PFSK-1 (cell line): ENCODE measurements around the gene HRK.

Source experiments
- FOXP2 ChIP-seq: optimal IDR thresholded peaks from 2 replicates; pipeline ENCODE3; 2011; ENCODE audit warnings: borderline replicate concordance, control low read depth, inconsistent platforms; ENCODE audit not compliant: insufficient read depth; ENCODE audit errors: extremely low read length, extremely low read depth
- POLR2AphosphoS5 ChIP-seq: IDR thresholded peaks from 2 replicates; pipeline ENCODE4 v1.6.1; 2012; ENCODE audit warnings: low read depth, mild to moderate bottlenecking, control low read depth, low read length, moderate library complexity
- SIN3A ChIP-seq: IDR thresholded peaks from 2 replicates; pipeline ENCODE4 v1.6.1; 2012; ENCODE audit warnings: mild to moderate bottlenecking, low read length, moderate library complexity, borderline replicate concordance; ENCODE audit not compliant: insufficient read depth
- TAF1 ChIP-seq: IDR thresholded peaks from 2 replicates; pipeline ENCODE4 v1.6.1; 2012; ENCODE audit warnings: low read length, control low read depth, borderline replicate concordance; ENCODE audit not compliant: insufficient read depth
- TF ChIP-seq, protein P1 (sequence below), 2 experiments: IDR thresholded peaks; 2 replicates each; pipeline versions ENCODE4 v1.6.1 to v1.8.0; 2011 to 2012; ENCODE audit warnings: low read depth in 2 of 2, low read length in 2 of 2, control low read depth in 1 of 2, inconsistent platforms in 1 of 2, mild to moderate bottlenecking in 1 of 2, moderate library complexity in 1 of 2; ENCODE audit not compliant: insufficient read depth in 1 of 2

The HRK gene

DNA sequence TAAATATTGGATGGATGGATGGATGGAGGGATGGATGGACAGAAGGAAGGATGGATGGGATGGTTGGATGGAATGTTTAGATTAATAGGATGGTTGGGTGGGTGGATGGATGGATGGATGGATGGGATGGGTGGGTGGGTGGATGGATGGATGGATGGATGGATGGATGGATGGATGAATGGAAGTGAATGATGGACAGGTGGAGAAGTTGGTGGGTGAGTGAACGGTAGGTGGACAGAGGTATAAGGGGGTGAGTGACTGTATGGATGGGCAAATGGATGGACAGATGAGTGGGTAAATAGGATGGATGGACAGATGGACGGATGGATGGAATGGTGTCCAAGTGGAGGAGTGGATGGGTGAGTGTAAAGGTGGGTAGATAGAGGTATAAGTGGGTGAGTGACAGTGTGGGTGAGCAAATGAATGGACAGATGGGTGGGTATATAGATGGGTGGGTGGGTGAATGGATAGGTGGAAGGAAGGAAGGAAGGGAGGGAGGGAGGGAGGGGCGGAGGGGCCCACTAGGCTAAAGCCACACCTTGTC is 41.9 kb downstream of the HRK start:
- TF ChIP-seq, protein P1, sequence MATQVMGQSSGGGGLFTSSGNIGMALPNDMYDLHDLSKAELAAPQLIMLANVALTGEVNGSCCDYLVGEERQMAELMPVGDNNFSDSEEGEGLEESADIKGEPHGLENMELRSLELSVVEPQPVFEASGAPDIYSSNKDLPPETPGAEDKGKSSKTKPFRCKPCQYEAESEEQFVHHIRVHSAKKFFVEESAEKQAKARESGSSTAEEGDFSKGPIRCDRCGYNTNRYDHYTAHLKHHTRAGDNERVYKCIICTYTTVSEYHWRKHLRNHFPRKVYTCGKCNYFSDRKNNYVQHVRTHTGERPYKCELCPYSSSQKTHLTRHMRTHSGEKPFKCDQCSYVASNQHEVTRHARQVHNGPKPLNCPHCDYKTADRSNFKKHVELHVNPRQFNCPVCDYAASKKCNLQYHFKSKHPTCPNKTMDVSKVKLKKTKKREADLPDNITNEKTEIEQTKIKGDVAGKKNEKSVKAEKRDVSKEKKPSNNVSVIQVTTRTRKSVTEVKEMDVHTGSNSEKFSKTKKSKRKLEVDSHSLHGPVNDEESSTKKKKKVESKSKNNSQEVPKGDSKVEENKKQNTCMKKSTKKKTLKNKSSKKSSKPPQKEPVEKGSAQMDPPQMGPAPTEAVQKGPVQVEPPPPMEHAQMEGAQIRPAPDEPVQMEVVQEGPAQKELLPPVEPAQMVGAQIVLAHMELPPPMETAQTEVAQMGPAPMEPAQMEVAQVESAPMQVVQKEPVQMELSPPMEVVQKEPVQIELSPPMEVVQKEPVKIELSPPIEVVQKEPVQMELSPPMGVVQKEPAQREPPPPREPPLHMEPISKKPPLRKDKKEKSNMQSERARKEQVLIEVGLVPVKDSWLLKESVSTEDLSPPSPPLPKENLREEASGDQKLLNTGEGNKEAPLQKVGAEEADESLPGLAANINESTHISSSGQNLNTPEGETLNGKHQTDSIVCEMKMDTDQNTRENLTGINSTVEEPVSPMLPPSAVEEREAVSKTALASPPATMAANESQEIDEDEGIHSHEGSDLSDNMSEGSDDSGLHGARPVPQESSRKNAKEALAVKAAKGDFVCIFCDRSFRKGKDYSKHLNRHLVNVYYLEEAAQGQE (IDR thresholded peaks at IDR 0.05; ENCODE audit: insufficient read depth in 1 of 2, low read depth in 2 of 2, low read length in 2 of 2) = no peak
- TF ChIP-seq TAF1 = no peak
- TF ChIP-seq FOXP2 = no peak
- no peak for TF ChIP-seq SIN3A
- TF ChIP-seq POLR2AphosphoS5 = no peak

DNA sequence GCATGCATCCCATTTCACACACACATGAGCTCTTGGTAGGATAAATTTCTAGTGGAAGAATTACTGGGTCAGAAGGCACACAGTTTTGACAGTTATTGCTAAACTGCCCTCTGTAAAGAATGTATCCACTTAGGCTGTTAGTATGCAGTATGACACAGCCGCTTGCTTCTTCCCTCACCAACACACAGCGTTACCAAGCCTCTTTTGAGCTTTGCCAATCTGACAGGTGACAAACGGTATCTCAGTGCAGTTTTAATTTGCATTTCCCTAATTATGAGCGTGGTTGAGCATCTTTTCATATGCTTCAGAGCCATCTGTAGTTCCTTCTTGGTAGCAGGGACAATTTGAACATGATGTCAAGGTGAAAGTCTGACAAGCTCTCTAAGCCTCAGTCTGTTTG is 42.9 kb downstream of the HRK start:
- TF ChIP-seq TAF1 (no peak), SIN3A (no peak), POLR2AphosphoS5 (no peak), FOXP2 (no peak)
- TF ChIP-seq, protein P1 (IDR thresholded peaks at IDR 0.05; ENCODE audit: insufficient read depth in 1 of 2, low read depth in 2 of 2, low read length in 2 of 2) = no peak

DNA sequence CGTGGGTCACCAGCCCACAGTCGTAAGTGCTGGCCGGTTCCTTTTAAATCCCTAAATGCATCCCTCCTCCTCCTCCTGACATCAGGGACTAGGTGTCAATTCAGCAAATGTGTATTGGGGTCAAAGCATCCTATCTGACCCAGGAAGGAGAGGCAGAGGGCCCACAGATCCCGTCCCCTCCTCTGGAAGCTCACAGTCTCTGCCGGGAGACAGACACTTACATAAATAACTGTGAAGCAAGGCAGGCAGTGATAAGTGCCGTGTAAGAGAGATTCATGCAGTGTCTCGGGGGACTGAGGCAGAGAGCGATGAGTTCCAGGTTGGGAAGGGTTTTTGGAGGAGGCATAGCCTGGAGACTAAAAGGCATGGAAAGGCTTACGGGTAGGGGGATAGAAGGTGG is 44.1 kb downstream of the HRK start:
- no peak for TF ChIP-seq SIN3A
- TF ChIP-seq FOXP2 = no peak
- no peak for TF ChIP-seq POLR2AphosphoS5
- TF ChIP-seq TAF1 = no peak
- TF ChIP-seq, protein P1 (IDR thresholded peaks at IDR 0.05; ENCODE audit: insufficient read depth in 1 of 2, low read depth in 2 of 2, low read length in 2 of 2) = no peak

GRCh38 chr12:116835484-116835883 is 45.8 kb downstream of the HRK start:
- TF ChIP-seq SIN3A = no peak
- no peak for TF ChIP-seq POLR2AphosphoS5
- TF ChIP-seq FOXP2 = no peak
- no peak for TF ChIP-seq TAF1
- TF ChIP-seq, protein P1 (IDR thresholded peaks at IDR 0.05; ENCODE audit: insufficient read depth in 1 of 2, low read depth in 2 of 2, low read length in 2 of 2) = no peak

DNA sequence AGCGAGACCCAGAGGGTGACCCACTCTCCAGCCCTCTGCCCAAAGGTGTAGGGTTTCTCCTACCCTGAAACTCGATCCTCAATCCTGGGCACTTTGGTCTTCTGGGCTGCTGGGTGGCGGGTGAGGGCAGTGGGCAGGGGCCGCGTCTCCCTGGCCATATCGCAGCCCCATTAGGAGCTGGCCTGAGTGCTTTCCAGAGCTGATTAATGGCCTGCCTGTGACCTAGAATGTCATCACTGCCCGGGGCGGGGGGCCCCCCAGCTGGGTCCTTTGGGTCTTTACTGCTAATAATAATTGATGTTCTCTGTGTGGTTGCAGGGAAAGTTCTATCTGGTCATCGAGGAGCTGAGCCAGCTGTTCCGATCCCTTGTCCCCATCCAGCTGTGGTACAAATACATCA is 47.8 kb downstream of the HRK start:
- TF ChIP-seq FOXP2 (no peak), SIN3A (no peak), POLR2AphosphoS5 (no peak), TAF1 (no peak)
- TF ChIP-seq, protein P1 (IDR thresholded peaks at IDR 0.05; ENCODE audit: insufficient read depth in 1 of 2, low read depth in 2 of 2, low read length in 2 of 2) = no peak
